Measurements from ENCODE around the gene ASB9.

DNA sequence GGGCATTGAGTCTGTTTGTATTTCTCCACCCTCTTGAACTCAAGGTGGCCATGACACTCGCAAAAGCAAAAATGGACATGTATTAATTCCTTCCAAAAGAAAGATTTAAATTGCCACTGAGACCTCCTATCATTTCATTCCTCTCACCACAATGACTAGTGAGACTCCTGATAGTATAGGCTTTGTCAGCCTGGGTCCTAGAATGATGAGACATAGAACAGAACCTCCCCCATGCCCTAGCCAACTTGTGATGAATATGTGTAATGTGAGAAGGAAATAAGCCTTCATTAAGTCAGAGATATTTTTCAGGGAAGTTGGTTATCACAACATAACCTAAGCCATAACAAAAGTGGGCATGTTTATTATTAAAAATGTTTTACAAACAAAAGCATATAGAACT lies 62.5 kb downstream of the ASB9 start:
- no peak for TF ChIP-seq POLR2AphosphoS5 (IDR thresholded peaks at IDR 0.05; ENCODE audit: low read depth, low read length)
- TF ChIP-seq, protein P1, sequence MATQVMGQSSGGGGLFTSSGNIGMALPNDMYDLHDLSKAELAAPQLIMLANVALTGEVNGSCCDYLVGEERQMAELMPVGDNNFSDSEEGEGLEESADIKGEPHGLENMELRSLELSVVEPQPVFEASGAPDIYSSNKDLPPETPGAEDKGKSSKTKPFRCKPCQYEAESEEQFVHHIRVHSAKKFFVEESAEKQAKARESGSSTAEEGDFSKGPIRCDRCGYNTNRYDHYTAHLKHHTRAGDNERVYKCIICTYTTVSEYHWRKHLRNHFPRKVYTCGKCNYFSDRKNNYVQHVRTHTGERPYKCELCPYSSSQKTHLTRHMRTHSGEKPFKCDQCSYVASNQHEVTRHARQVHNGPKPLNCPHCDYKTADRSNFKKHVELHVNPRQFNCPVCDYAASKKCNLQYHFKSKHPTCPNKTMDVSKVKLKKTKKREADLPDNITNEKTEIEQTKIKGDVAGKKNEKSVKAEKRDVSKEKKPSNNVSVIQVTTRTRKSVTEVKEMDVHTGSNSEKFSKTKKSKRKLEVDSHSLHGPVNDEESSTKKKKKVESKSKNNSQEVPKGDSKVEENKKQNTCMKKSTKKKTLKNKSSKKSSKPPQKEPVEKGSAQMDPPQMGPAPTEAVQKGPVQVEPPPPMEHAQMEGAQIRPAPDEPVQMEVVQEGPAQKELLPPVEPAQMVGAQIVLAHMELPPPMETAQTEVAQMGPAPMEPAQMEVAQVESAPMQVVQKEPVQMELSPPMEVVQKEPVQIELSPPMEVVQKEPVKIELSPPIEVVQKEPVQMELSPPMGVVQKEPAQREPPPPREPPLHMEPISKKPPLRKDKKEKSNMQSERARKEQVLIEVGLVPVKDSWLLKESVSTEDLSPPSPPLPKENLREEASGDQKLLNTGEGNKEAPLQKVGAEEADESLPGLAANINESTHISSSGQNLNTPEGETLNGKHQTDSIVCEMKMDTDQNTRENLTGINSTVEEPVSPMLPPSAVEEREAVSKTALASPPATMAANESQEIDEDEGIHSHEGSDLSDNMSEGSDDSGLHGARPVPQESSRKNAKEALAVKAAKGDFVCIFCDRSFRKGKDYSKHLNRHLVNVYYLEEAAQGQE (IDR thresholded peaks at IDR 0.05; ENCODE audit: insufficient read depth in 1 of 2, low read depth in 2 of 2, low read length in 2 of 2) = no peak
